ENCODE data around the gene TNFSF4.
"Not testable (repeated sequence)": the region's sequence is repeated elsewhere in the genome, so short reads cannot be mapped to it uniquely, and the experiment has no call there.

Gene TNFSF4

GRCh38 chr1:173161510-173162221, 45.5 kb downstream of the TNFSF4 start:
- DNase-seq, result no peak

DNA sequence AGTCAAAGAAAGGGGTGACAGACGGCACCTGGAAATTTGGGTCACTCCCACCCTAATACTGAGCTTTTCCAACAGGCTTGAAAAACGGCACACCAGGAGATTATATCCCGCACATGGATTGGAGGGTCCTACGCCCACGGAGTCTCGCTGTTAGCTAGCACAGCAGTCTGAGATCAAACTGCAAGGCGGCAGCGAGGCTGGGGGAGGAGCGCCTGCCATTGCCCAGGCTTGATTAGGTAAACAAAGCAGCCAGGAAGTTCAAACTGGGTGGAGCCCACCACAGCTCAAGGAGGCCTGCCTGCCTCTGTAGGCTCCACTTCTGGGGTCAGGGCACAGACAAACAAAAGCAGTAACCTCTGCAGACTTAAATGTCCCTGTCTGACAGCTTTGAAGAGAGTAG, 53.2 kb downstream of the TNFSF4 start:
- DNase-seq, result not testable (repeated sequence)

- no peak for DNase-seq
Observed at GRCh38 chr1:173153503-173153902, 53.6 kb downstream of the TNFSF4 start.

GRCh38 chr1:173152598-173152997, 54.5 kb downstream of the TNFSF4 start:
- no peak for DNase-seq

GRCh38 chr1:173150795-173151194, 56.3 kb downstream of the TNFSF4 start:
- DNase-seq, result no peak

DNA sequence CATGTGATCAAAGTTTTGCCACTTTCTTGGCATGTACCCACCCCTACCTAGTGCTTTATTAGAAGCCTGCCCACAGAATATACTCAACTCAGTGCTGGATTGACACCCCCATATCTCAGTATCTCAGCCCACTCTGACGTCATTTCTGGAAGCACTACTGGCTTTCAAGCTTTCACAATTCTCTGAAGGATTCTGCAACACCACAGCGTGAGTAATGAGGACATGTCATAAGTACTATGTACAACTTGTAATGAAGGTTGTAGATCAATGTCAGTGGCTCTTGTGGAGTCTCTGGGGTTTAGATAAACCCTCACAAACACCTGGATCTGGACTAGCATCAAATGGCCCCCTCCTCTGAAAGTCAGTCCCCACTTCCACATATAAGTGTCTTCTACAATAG, 57.2 kb downstream of the TNFSF4 start:
- DNase-seq, result no peak

GRCh38 chr1:173148971-173149370, 58.2 kb downstream of the TNFSF4 start:
- DNase-seq, result no peak

GRCh38 chr1:173148545-173148944, 58.6 kb downstream of the TNFSF4 start:
- DNase-seq, result no peak

DNA sequence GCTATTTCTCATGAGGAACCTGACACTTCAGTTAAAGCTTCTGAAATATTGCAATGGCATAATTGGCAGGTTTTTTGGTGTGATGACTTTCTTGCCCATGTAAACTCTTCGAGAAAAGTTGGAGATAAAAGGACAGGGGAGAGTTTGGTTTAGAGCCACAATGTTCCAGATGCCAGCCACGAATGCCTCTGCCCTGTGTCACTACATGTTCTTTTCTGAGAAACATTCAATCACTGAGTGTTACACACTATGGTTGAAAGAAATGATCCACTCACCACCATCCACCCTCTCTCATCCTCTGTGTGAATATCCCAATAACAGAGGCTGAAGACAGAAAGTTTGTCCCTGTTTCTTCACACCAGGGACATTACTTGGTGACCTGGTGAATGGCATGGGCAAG, 66.4 kb downstream of the TNFSF4 start:
- no peak for DNase-seq

DNA sequence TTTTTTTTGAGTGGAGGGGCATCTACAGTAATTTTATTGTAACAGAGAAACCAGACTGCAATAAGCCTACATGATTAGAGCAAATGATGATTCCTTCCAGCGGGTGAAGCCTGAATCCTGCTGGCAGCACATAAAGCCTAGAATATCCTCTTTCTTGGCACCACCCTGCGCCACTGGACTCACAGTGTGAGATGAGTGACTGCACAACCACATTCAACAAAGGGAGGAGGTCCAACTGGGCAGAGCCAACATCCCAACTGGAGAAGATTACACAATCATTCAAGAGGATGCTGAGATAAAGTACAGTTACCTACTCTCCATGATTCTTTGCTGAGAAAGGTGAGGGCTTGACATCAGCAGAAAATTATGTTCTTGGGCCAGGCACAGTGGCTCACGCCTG, 67.4 kb downstream of the TNFSF4 start:
- DNase-seq, result no peak

GRCh38 chr1:173137107-173137706, 69.9 kb downstream of the TNFSF4 start:
- DNase-seq, result no peak

DNA sequence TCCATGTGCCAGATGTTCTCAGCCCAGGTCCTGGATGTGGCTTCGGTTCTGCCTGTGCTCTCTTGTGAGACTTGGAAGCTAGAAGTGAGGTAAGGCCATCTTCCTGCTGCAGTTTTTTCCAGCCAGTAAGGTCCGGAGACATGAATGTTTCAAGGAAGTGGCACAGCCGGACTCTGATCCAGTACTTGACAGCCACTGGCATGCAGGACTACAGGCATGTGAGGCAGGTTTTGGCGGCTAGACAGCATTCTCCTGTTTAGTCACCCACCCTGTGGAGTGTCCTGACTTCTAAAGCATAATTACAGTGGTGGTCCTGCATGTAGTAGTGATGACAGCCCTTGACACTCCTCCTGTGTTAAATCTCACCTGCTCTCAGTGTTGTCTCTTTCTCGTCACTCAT, 72.3 kb downstream of the TNFSF4 start:
- DNase-seq, result no peak

DNA sequence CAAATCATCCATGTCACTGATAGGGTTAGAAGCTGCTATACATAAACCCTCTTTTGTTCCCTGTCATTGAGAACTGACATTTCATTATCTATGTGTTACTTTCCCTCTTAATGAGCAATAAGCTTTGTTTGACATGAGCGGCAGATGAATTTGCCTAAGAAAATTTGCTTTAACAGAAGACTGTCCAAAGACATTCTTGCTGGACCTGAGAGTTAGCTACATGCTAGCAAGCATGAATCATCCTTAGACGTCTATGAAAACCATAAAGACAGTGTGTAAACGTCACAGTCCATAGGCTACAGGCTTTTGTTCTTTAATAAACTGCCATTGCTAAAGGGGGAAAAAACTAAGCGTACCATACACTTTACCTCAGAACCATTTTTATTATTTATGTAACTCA, 73.1 kb downstream of the TNFSF4 start:
- DNase-seq, result no peak
